Activated CD8-positive, alpha-beta T cell treated with anti-CD3 and anti-CD28 coated beads, Interleukin-2, amount 10 ng/mL, durations not matched to agents 7 days and 5 days (primary cell): Measurements from ENCODE around the gene PQBP1. TPM values are rescaled to one million over a fixed set of nuclear protein-coding genes. Genes with fewer than 3 reads are reported as not detected.

Experiments
- ATAC-seq: fragments of 150-1000 bp; cut with Tn5 transposase; one replicate; pipeline ENCODE4 v1.10.0; 2021; ENCODE audit warnings: moderate library complexity
- CTCF ChIA-PET: fragments of 350-600 bp; sonication (Branson Sonifier 250); formaldehyde crosslinking; loops from one replicate; lab custom pipeline; 2021; ENCODE audit warnings: antibody characterized with exemption; lab: Charles Lee
- POLR2A ChIA-PET: fragments of 350-600 bp; sonication (Branson Sonifier 250); formaldehyde crosslinking; loops from one replicate; lab custom pipeline; 2021; ENCODE audit warnings: antibody characterized with exemption; lab: Charles Lee
- DNase-seq: peaks from one replicate; pipeline ENCODE4 v3.0.0-alpha.2; 2020
- H3K27ac Mint-ChIP-seq: one replicate; pipeline ENCODE4 v1.8.0; 2021; ENCODE audit warnings: mild to moderate bottlenecking, mixed read lengths
- H3K27me3 Mint-ChIP-seq: one replicate; pipeline ENCODE4 v1.8.0; 2021; ENCODE audit warnings: low read depth, mixed read lengths
- H3K36me3 Mint-ChIP-seq: one replicate; pipeline ENCODE4 v1.8.0; 2021; ENCODE audit warnings: low read depth, mixed read lengths
- H3K4me1 Mint-ChIP-seq: one replicate; pipeline ENCODE4 v1.8.0; 2021; ENCODE audit warnings: low read depth, mixed read lengths
- H3K4me3 Mint-ChIP-seq: one replicate; pipeline ENCODE4 v1.8.0; 2021; ENCODE audit warnings: mild to moderate bottlenecking, mixed read lengths
- H3K9me3 Mint-ChIP-seq: one replicate; pipeline ENCODE4 v1.8.0; 2022; ENCODE audit warnings: mixed read lengths; ENCODE audit not compliant: insufficient read depth
- total RNA-seq, 2 experiments: library from RNA; stranded (reverse); gene quantifications; one replicate each; pipeline ENCODE4 v1.2.3, GENCODE V29; 2021

The PQBP1 gene
- total RNA-seq, 2 experiments from 2014 or later: 63.9 to 70.8 TPM

- ATAC-seq: no peak
- no peak for DNase-seq
- Mint-ChIP-seq H3K27me3 (no peaks in the 10 kb centered on the region), H3K27ac (no peak overlapping the region), H3K4me3 (peak overlapping the region; percentile 31), H3K4me1 (peaks cover 58% of the 10 kb centered on the region), H3K36me3 (peaks cover 45% of the 10 kb centered on the region), H3K9me3 (no peaks in the 10 kb centered on the region)
- POLR2A ChIA-PET: interaction anchor here (7.1 kb wide), 1 partner anchor 26 kb away, joined by 93 read pairs; no protein-coding TSS in a partner anchor
- CTCF ChIA-PET: interaction anchor here (1.0 kb wide), 1 partner anchor 24 kb away, joined by 3 read pairs; no protein-coding TSS in a partner anchor
Measured at GRCh38 chrX:48913605-48914366, 16.1 kb downstream of the PQBP1 start.

- ChIA-PET POLR2A (interaction anchor here (0.5 to 7.1 kb wide), 5 partner anchors 24 to 1758 kb away, joined by 3 to 93 read pairs (median 3); no protein-coding TSS in a partner anchor), CTCF (interaction anchor here (1.0 to 1.9 kb wide), 5 partner anchors 17 to 34 kb away, joined by 3 to 6 read pairs (median 4); partner anchors contain the start of genes PQBP1 and TIMM17B)
- Mint-ChIP-seq H3K27me3 (no peaks in the 10 kb centered on the region), H3K9me3 (no peaks in the 10 kb centered on the region), H3K36me3 (peaks cover 47% of the 10 kb centered on the region), H3K27ac (peak overlapping the region; percentile 55), H3K4me3 (peak overlapping the region; percentile 46), H3K4me1 (peaks cover 66% of the 10 kb centered on the region)
- ATAC-seq: no peak
- no peak for DNase-seq
Measured at GRCh38 chrX:48914593-48915493, 17.1 kb downstream of the PQBP1 start.

GRCh38 chrX:48917139-48918001 lies 19.6 kb downstream of the PQBP1 start:
- H3K9me3 Mint-ChIP-seq: no peaks in the 10 kb centered on the region
- ATAC-seq (peak; percentile 48), DNase-seq (peak; percentile 92)
- peaks cover 43% of the 10 kb centered on the region for H3K36me3 Mint-ChIP-seq
- no peaks in the 10 kb centered on the region for H3K27me3 Mint-ChIP-seq
- peak overlapping the region; percentile 89 for H3K27ac Mint-ChIP-seq
- H3K4me1 Mint-ChIP-seq: peaks cover 66% of the 10 kb centered on the region
- CTCF ChIA-PET: interaction anchor here (0.7 to 1.9 kb wide), 5 partner anchors 19 to 31 kb away, joined by 3 to 6 read pairs (median 6); no protein-coding TSS in a partner anchor
- H3K4me3 Mint-ChIP-seq: peak overlapping the region; percentile 90
- POLR2A ChIA-PET: interaction anchor here (0.5 to 7.1 kb wide), 6 partner anchors 19 to 40 kb away, joined by 3 to 126 read pairs (median 5); partner anchors contain the start of gene OTUD5

- Mint-ChIP-seq H3K9me3 (no peaks in the 10 kb centered on the region), H3K27me3 (no peaks in the 10 kb centered on the region), H3K27ac (peak overlapping the region; percentile 89), H3K4me3 (peak overlapping the region; percentile 90), H3K4me1 (peaks cover 61% of the 10 kb centered on the region), H3K36me3 (peaks cover 47% of the 10 kb centered on the region)
- ChIA-PET CTCF (no interaction called here), POLR2A (interaction anchor here (5.2 kb wide), 1 partner anchor 20 kb away, joined by 126 read pairs; no protein-coding TSS in a partner anchor)
- no peak for DNase-seq
- ATAC-seq: no peak
Measured at GRCh38 chrX:48918301-48918642, 20.5 kb downstream of the PQBP1 start.

GRCh38 chrX:48918643-48919340 lies 21.1 kb downstream of the PQBP1 start, which contains the start of gene PIM2:
Gene PIM2, minus strand, starts transcription at chrX:48919024. Its CDS starts 190 bp downstream, at chrX:48918834.
- H3K27ac Mint-ChIP-seq: peak within 1 kb of the TSS; percentile 89
- no peaks in the 10 kb centered on the region for H3K27me3 Mint-ChIP-seq
- H3K36me3 Mint-ChIP-seq: peaks cover 45% of the 10 kb centered on the region
- ChIA-PET CTCF (interaction anchor here (1.7 to 1.8 kb wide), 2 partner anchors 19 to 23 kb away, joined by 7 to 23 read pairs; no protein-coding TSS in a partner anchor), POLR2A (interaction anchor here (0.6 to 5.2 kb wide), 7 partner anchors 12 to 124 kb away, joined by 3 to 126 read pairs (median 3); partner anchors contain the start of gene TFE3)
- H3K9me3 Mint-ChIP-seq: no peaks in the 10 kb centered on the region
- ATAC-seq (peak; percentile 78), DNase-seq (peak; percentile 94)
- peaks cover 60% of the 10 kb centered on the region for H3K4me1 Mint-ChIP-seq
- peak within 1 kb of the TSS; percentile 90 for H3K4me3 Mint-ChIP-seq

- H3K4me1 Mint-ChIP-seq: peaks cover 60% of the 10 kb centered on the region
- DNase-seq (no peak), ATAC-seq (peak; percentile 2)
- H3K4me3 Mint-ChIP-seq: peak overlapping the region; percentile 90
- H3K27ac Mint-ChIP-seq: peak overlapping the region; percentile 89
- H3K36me3 Mint-ChIP-seq: peaks cover 44% of the 10 kb centered on the region
- CTCF ChIA-PET: interaction anchor here (1.4 to 1.8 kb wide), 3 partner anchors 18 to 22 kb away, joined by 4 to 23 read pairs (median 7); no protein-coding TSS in a partner anchor
- no peaks in the 10 kb centered on the region for H3K27me3 Mint-ChIP-seq
- POLR2A ChIA-PET: interaction anchor here (0.6 to 5.2 kb wide), 8 partner anchors 11 to 123 kb away, joined by 3 to 126 read pairs (median 3); partner anchors contain the start of gene TFE3
- no peaks in the 10 kb centered on the region for H3K9me3 Mint-ChIP-seq
Measured at GRCh38 chrX:48919360-48919841, 21.7 kb downstream of the PQBP1 start.

GRCh38 chrX:48919947-48920717 lies 22.4 kb downstream of the PQBP1 start:
- Mint-ChIP-seq H3K27me3 (no peaks in the 10 kb centered on the region), H3K36me3 (peaks cover 38% of the 10 kb centered on the region), H3K9me3 (no peaks in the 10 kb centered on the region), H3K4me3 (peak overlapping the region; percentile 90), H3K27ac (peak overlapping the region; percentile 89), H3K4me1 (peaks cover 55% of the 10 kb centered on the region)
- ChIA-PET CTCF (interaction anchor here (1.2 to 1.8 kb wide), 5 partner anchors 17 to 26 kb away, joined by 3 to 23 read pairs (median 4); no protein-coding TSS in a partner anchor), POLR2A (interaction anchor here (0.7 to 5.2 kb wide), 9 partner anchors 10 to 123 kb away, joined by 3 to 126 read pairs (median 3); partner anchors contain the start of gene TFE3)
- ATAC-seq: no peak
- peak; percentile 36 for DNase-seq

GRCh38 chrX:48920718-48921104 lies 23.0 kb downstream of the PQBP1 start:
- peak overlapping the region; percentile 89 for H3K27ac Mint-ChIP-seq

GRCh38 chrX:48923771-48924170 lies 26.0 kb downstream of the PQBP1 start:
- Mint-ChIP-seq H3K27me3 (no peaks in the 10 kb centered on the region), H3K27ac (peak overlapping the region; percentile 64), H3K9me3 (no peaks in the 10 kb centered on the region), H3K36me3 (peaks cover 29% of the 10 kb centered on the region), H3K4me1 (peaks cover 41% of the 10 kb centered on the region), H3K4me3 (no peak overlapping the region)
- ChIA-PET CTCF (interaction anchor here (1.8 kb wide), 1 partner anchor 16 kb away, joined by 4 read pairs; no protein-coding TSS in a partner anchor), POLR2A (interaction anchor here (0.9 to 1.3 kb wide), 2 partner anchors 13 to 16 kb away, joined by 3 to 7 read pairs; no protein-coding TSS in a partner anchor)
- DNase-seq: no peak
- no peak for ATAC-seq

More at GRCh38 chrX:48920718-48921104, 23.0 kb downstream of the PQBP1 start:
- H3K9me3 Mint-ChIP-seq: no peaks in the 10 kb centered on the region
- ChIA-PET CTCF (interaction anchor here (1.1 to 1.8 kb wide), 6 partner anchors 17 to 122 kb away, joined by 3 to 23 read pairs (median 4); partner anchors contain the start of gene TFE3), POLR2A (interaction anchor here (0.8 to 5.2 kb wide), 4 partner anchors 13 to 38 kb away, joined by 4 to 126 read pairs (median 5); no protein-coding TSS in a partner anchor)
- DNase-seq: no peak
- H3K27me3 Mint-ChIP-seq: no peaks in the 10 kb centered on the region
- H3K36me3 Mint-ChIP-seq: peaks cover 40% of the 10 kb centered on the region
- peak overlapping the region; percentile 90 for H3K4me3 Mint-ChIP-seq
- peaks cover 55% of the 10 kb centered on the region for H3K4me1 Mint-ChIP-seq
- ATAC-seq: no peak
